Smooth muscle cell (in vitro differentiated cells): Measurements from ENCODE around the gene MRPL43. TPM values are rescaled to one million over a fixed set of nuclear protein-coding genes. Genes with fewer than 3 reads are reported as not detected.

Experiments
- DNase-seq: peaks from one replicate; lab custom pipeline; 2025; ENCODE audit not compliant: unreplicated experiment; lab: John Stamatoyannopoulos, UW
- H2AFZ ChIP-seq: fragments of 200-600 bp; sonication (generic); 2 replicates; pipeline ENCODE4 v1.6.0; 2016; ENCODE audit warnings: antibody characterized with exemption, low read depth, mild to moderate bottlenecking
- H3F3A ChIP-seq: fragments of 200-600 bp; sonication (generic); 2 replicates; pipeline ENCODE4 v1.6.0; 2017; ENCODE audit warnings: antibody characterized with exemption, low read depth
- H3K27ac ChIP-seq: fragments of 200-600 bp; sonication (generic); 2 replicates; pipeline ENCODE4 v1.5.1; 2016; ENCODE audit warnings: low read depth, mild to moderate bottlenecking
- H3K27me3 ChIP-seq: fragments of 200-600 bp; sonication (generic); 2 replicates; pipeline ENCODE4 v1.6.1; 2016; ENCODE audit warnings: low read depth, mild to moderate bottlenecking
- H3K36me3 ChIP-seq: fragments of 200-600 bp; sonication (generic); 2 replicates; pipeline ENCODE4 v1.5.1; 2016; ENCODE audit warnings: low read depth
- H3K4me1 ChIP-seq: fragments of 200-600 bp; sonication (generic); 2 replicates; pipeline ENCODE4 v1.5.1; 2016; ENCODE audit warnings: low read depth
- H3K4me2 ChIP-seq: fragments of 200-600 bp; sonication (generic); 2 replicates; pipeline ENCODE4 v1.6.0; 2016; ENCODE audit warnings: mild to moderate bottlenecking
- H3K4me3 ChIP-seq: fragments of 200-600 bp; sonication (generic); 2 replicates; pipeline ENCODE4 v1.5.1; 2016; ENCODE audit warnings: mild to moderate bottlenecking
- H3K79me2 ChIP-seq: fragments of 200-600 bp; sonication (generic); 2 replicates; pipeline ENCODE4 v1.6.0; 2016; ENCODE audit warnings: low read depth, mild to moderate bottlenecking
- H3K9ac ChIP-seq: fragments of 200-600 bp; sonication (generic); 2 replicates; pipeline ENCODE4 v1.6.0; 2016; ENCODE audit warnings: low read depth
- H3K9me3 ChIP-seq: fragments of 200-600 bp; sonication (generic); replicated peaks from 2 replicates; pipeline ENCODE4 v1.5.1; 2016; ENCODE audit warnings: low read depth
- H4K20me1 ChIP-seq: fragments of 200-600 bp; sonication (generic); 2 replicates; pipeline ENCODE4 v1.6.0; 2016; ENCODE audit warnings: low read depth
- WGBS: methylation state at CpG from one replicate; pipeline ENCODE4 v1.1.7; 2016; ENCODE audit warnings: low lambda C conversion rate; 5-methylcytosine and 5-hydroxymethylcytosine counted together
- polyA plus RNA-seq: library from polyadenylated mRNA; unstranded; fragments of >200 nt; fragmentation: Nextera tagmentation; extraction: Ambion mirVana; gene quantifications from 2 replicates; pipeline ENCODE4 v1.2.1, GENCODE V29; 2016
- total RNA-seq: library from RNA; depleted of rRNA; stranded (reverse); fragments of >200 nt; gene quantifications from 2 replicates; pipeline ENCODE4 v1.2.3, GENCODE V29; 2014
- TF ChIP-seq, protein P1 (sequence below): fragments of 200-600 bp; sonication (generic); IDR thresholded peaks from 2 replicates; pipeline ENCODE4 v1.5.1; 2017; ENCODE audit warnings: borderline replicate concordance, mild to moderate bottlenecking, antibody characterized with exemption; ENCODE audit not compliant: insufficient read depth, poor library complexity, severe bottlenecking

The MRPL43 gene
- total and polyA plus RNA-seq, 2 experiments from 2014 or later, result 89.9 to 120 TPM

DNA sequence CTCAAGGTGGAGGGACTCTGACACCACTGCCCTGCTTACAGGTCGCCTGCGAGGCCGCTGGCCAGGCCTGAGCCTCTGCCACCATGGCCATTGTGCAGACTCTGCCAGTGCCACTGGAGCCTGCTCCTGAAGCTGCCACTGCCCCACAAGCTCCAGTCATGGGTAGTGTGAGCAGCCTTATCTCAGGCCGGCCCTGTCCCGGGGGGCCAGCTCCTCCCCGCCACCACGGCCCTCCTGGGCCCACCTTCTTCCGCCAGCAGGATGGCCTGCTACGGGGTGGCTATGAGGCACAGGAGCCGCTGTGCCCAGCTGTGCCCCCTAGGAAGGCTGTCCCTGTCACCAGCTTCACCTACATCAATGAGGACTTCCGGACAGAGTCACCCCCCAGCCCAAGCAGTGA is 15.2 kb upstream of the MRPL43 start:
- no peak overlapping the region for H3K4me2 ChIP-seq

DNA sequence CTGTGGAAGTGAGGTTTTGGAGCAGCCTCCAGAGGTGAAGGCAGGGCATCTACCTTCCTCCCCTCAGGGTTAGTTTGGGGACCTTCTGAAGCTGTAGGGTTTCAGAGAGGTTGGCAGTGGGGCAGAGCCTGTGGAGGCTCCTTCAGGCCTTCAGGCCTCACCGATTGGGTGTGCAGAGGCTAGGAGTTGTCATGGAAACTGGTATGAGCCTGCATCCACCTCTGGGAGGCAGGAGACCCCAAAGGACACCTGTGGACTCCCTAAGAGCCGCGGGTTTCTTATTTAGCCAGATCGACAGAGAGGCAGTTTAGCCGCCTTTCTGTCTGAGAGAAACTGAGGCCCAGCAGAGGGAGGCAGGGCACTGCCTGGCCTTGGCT is 14.3 kb upstream of the MRPL43 start:
- WGBS, result 88% methylated on average over 5 of the region's 5 CpGs
- H3K4me2 ChIP-seq, result peak overlapping the region; percentile 93
- peaks cover 9% of the 10 kb centered on the region for H3F3A ChIP-seq
- H3K9me3 ChIP-seq, result no peaks in the 10 kb centered on the region
- H3K79me2 ChIP-seq, result peaks cover 40% of the 10 kb centered on the region
- H3K36me3 ChIP-seq, result no peaks in the 10 kb centered on the region
- H3K4me1 ChIP-seq, result peaks cover 23% of the 10 kb centered on the region
- TF ChIP-seq, protein P1, sequence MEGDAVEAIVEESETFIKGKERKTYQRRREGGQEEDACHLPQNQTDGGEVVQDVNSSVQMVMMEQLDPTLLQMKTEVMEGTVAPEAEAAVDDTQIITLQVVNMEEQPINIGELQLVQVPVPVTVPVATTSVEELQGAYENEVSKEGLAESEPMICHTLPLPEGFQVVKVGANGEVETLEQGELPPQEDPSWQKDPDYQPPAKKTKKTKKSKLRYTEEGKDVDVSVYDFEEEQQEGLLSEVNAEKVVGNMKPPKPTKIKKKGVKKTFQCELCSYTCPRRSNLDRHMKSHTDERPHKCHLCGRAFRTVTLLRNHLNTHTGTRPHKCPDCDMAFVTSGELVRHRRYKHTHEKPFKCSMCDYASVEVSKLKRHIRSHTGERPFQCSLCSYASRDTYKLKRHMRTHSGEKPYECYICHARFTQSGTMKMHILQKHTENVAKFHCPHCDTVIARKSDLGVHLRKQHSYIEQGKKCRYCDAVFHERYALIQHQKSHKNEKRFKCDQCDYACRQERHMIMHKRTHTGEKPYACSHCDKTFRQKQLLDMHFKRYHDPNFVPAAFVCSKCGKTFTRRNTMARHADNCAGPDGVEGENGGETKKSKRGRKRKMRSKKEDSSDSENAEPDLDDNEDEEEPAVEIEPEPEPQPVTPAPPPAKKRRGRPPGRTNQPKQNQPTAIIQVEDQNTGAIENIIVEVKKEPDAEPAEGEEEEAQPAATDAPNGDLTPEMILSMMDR, result no peak
- H2AFZ ChIP-seq, result no peak overlapping the region
- no peak for DNase-seq
- H3K4me3 ChIP-seq, result peak overlapping the region; percentile 81
- H3K9ac ChIP-seq, result peak overlapping the region; percentile 92
- no peaks in the 10 kb centered on the region for H3K27me3 ChIP-seq
- H3K27ac ChIP-seq, result peak overlapping the region; percentile 97
- peaks cover 49% of the 10 kb centered on the region for H4K20me1 ChIP-seq

More for the DNA sequence above, 15.2 kb upstream of the MRPL43 start:
- 93% methylated on average over 11 of the region's 11 CpGs for WGBS
- no peak for DNase-seq
- Histone ChIP-seq H3K4me3 (no peak overlapping the region), H3K4me1 (peaks cover 21% of the 10 kb centered on the region), H3K9me3 (no peaks in the 10 kb centered on the region), H3K9ac (no peak overlapping the region), H3K27ac (no peak overlapping the region), H4K20me1 (peaks cover 54% of the 10 kb centered on the region), H2AFZ (no peak overlapping the region), H3K36me3 (no peaks in the 10 kb centered on the region), H3K27me3 (no peaks in the 10 kb centered on the region), H3K79me2 (peaks cover 40% of the 10 kb centered on the region), H3F3A (peaks cover 5% of the 10 kb centered on the region)
- TF ChIP-seq, protein P1, result no peak

DNA sequence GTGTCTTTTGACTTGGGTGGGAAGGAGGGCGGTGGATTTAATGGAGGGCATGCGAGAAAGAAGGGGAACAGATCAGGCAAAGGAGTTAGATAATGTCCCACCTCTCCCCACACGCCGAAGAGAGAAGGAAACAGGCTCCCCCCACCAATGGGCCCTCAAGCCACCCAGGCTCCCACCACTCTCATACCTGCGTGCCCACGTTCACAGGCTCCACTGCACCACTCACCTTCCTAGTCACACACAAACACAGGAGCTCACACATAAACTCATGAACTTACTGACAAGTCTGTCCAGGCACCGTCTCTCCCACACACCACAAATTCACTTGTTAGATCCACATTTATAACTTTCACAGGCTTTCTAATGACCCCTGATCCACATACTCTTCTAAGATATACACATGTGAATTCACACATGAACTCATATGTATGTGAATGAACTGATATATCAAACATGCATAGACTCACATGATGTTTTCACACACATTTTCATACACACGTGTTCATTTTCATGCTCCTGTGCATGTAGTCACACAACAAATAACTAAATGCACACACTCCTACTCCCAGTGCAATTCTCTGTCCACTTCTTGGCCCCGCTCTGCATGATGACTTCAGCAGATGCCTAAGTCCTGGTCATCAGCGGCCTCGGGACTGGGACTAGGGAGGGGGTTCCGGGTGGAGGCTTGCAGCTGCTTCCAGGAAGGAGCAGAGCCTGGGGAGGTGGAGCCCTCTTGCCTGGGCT is 13.8 kb upstream of the MRPL43 start:
- DNase-seq, result peak; percentile 40
- H3K79me2 ChIP-seq, result peaks cover 40% of the 10 kb centered on the region

More for the DNA sequence above, 13.8 kb upstream of the MRPL43 start:
- Histone ChIP-seq H3K4me2 (peak overlapping the region; percentile 93), H3K36me3 (no peaks in the 10 kb centered on the region), H2AFZ (no peak overlapping the region), H3K27me3 (no peaks in the 10 kb centered on the region), H3F3A (peaks cover 14% of the 10 kb centered on the region), H3K4me1 (peaks cover 27% of the 10 kb centered on the region), H3K9me3 (no peaks in the 10 kb centered on the region), H3K9ac (peak overlapping the region; percentile 92), H4K20me1 (peaks cover 45% of the 10 kb centered on the region), H3K4me3 (peak overlapping the region; percentile 81), H3K27ac (peak overlapping the region; percentile 97)
- 42% methylated on average over 11 of the region's 12 CpGs for WGBS
- TF ChIP-seq, protein P1, result no peak
